GM23338 (cell line): Measurements from ENCODE around the gene BAD. TPM values are rescaled to one million over a fixed set of nuclear protein-coding genes. Genes with fewer than 3 reads are reported as not detected.

Experiments
- ATAC-seq: fragments of 200-7000 bp; cut with Tn5 transposase; 3 replicates; pipeline ENCODE4 v1.9.1; 2020
- DNase-seq: peaks from one replicate; pipeline ENCODE4 v3.0.0-alpha.2; 2015; ENCODE audit warnings: low spot score
- H2AFZ ChIP-seq: fragments of 200-600 bp; sonication (generic); 2 replicates; pipeline ENCODE4 v1.8.0; 2016; ENCODE audit warnings: antibody characterized with exemption, mild to moderate bottlenecking, moderate library complexity
- H3F3A ChIP-seq: fragments of 200-600 bp; sonication (generic); replicated peaks from 2 replicates; pipeline ENCODE4 v1.8.0; 2017; ENCODE audit warnings: antibody characterized with exemption, mixed run types, low read depth
- H3K27ac ChIP-seq: fragments of 200-600 bp; sonication (generic); 2 replicates; pipeline ENCODE4 v1.6.1; 2016; ENCODE audit warnings: low read depth
- H3K27me3 ChIP-seq: fragments of 200-600 bp; sonication (generic); 2 replicates; pipeline ENCODE4 v1.8.0; 2016; ENCODE audit warnings: mild to moderate bottlenecking, mixed run types, moderate library complexity; ENCODE audit not compliant: insufficient read depth
- H3K36me3 ChIP-seq: fragments of 200-600 bp; sonication (generic); 2 replicates; pipeline ENCODE4 v1.8.0; 2016; ENCODE audit warnings: mild to moderate bottlenecking; ENCODE audit not compliant: insufficient read depth
- H3K4me1 ChIP-seq: fragments of 200-600 bp; sonication (generic); 2 replicates; pipeline ENCODE4 v1.8.0; 2016; ENCODE audit warnings: mild to moderate bottlenecking, moderate library complexity; ENCODE audit not compliant: insufficient read depth
- H3K4me2 ChIP-seq: fragments of 200-600 bp; sonication (generic); 2 replicates; pipeline ENCODE4 v1.7.1; 2017; ENCODE audit warnings: mixed run types
- H3K4me3 ChIP-seq: fragments of 200-600 bp; sonication (generic); 2 replicates; pipeline ENCODE4 v1.6.1; 2016; ENCODE audit warnings: mixed run types
- H3K79me2 ChIP-seq: fragments of 200-600 bp; sonication (generic); replicated peaks from 2 replicates; pipeline ENCODE4 v1.8.0; 2017; ENCODE audit warnings: mild to moderate bottlenecking; ENCODE audit not compliant: insufficient read depth
- H3K9me2 ChIP-seq: fragments of 200-600 bp; sonication (generic); 2 replicates; pipeline ENCODE4 v1.8.0; 2017; ENCODE audit not compliant: insufficient read depth
- H4K20me1 ChIP-seq: fragments of 200-600 bp; sonication (generic); replicated peaks from 2 replicates; pipeline ENCODE4 v1.8.0; 2017; ENCODE audit warnings: mild to moderate bottlenecking; ENCODE audit not compliant: insufficient read depth
- H3K27ac Mint-ChIP-seq: 2 replicates; pipeline ENCODE4 v1.8.0; 2020; ENCODE audit warnings: inconsistent platforms, mild to moderate bottlenecking, moderate library complexity, mixed read lengths
- H3K27me3 Mint-ChIP-seq: 3 replicates; pipeline ENCODE4 v1.8.0; 2022; ENCODE audit warnings: low read depth, mild to moderate bottlenecking, moderate library complexity, mixed read lengths, inconsistent platforms; ENCODE audit not compliant: insufficient read depth, poor library complexity
- H3K36me3 Mint-ChIP-seq: 3 replicates; pipeline ENCODE4 v1.8.0; 2021; ENCODE audit warnings: low read depth, mild to moderate bottlenecking, inconsistent platforms, moderate library complexity, mixed read lengths
- H3K4me1 Mint-ChIP-seq: 3 replicates; pipeline ENCODE4 v1.8.0; 2020; ENCODE audit warnings: mild to moderate bottlenecking, inconsistent platforms, mixed read lengths
- H3K4me3 Mint-ChIP-seq: 3 replicates; pipeline ENCODE4 v1.8.0; 2021; ENCODE audit warnings: moderate library complexity, mild to moderate bottlenecking, inconsistent platforms, mixed read lengths
- H3K9me3 Mint-ChIP-seq: 3 replicates; pipeline ENCODE4 v1.8.0; 2020; ENCODE audit warnings: moderate library complexity, mild to moderate bottlenecking, inconsistent platforms, mixed read lengths
- CREB1 ChIP-seq: fragments of 250-450 bp; sonication (Bioruptor Pico); IDR thresholded peaks from 2 replicates; pipeline ENCODE4 v1.5.0; 2020; ENCODE audit warnings: low read depth, mild to moderate bottlenecking, moderate library complexity
- EZH2 ChIP-seq: fragments of 200-600 bp; sonication (generic); IDR thresholded peaks from one replicate; pipeline ENCODE4 v1.8.0; 2017; ENCODE audit warnings: antibody characterized with exemption, mild to moderate bottlenecking, low read depth; ENCODE audit not compliant: unreplicated experiment
- EZH2phosphoT487 ChIP-seq: fragments of 200-600 bp; sonication (generic); IDR thresholded peaks from one replicate; pipeline ENCODE4 v1.8.1; 2018; ENCODE audit warnings: antibody characterized with exemption; ENCODE audit not compliant: unreplicated experiment
- JUNB ChIP-seq: IDR thresholded peaks from one replicate; pipeline ENCODE4 v1.6.1; 2016; ENCODE audit warnings: antibody characterized with exemption; ENCODE audit not compliant: unreplicated experiment
- NANOG ChIP-seq: IDR thresholded peaks from 2 replicates; pipeline ENCODE4 v1.6.1; 2016; ENCODE audit warnings: antibody characterized with exemption, borderline replicate concordance
- POLR2AphosphoS5 ChIP-seq: IDR thresholded peaks from 2 replicates; pipeline ENCODE4 v1.6.1; 2016; ENCODE audit warnings: antibody characterized with exemption, low read depth
- REST ChIP-seq: IDR thresholded peaks from one replicate; pipeline ENCODE4 v1.6.1; 2018; ENCODE audit warnings: antibody characterized with exemption; ENCODE audit not compliant: unreplicated experiment
- ZNF114 ChIP-seq: fragments of 250-450 bp; sonication (Bioruptor Pico); IDR thresholded peaks from 2 replicates; pipeline ENCODE4 v1.5.0; 2020; ENCODE audit warnings: mild to moderate bottlenecking, moderate library complexity
- ZNF331 ChIP-seq: fragments of 250-450 bp; sonication (Bioruptor Pico); IDR thresholded peaks from 2 replicates; pipeline ENCODE4 v1.5.0; 2020; ENCODE audit warnings: low read depth, mild to moderate bottlenecking, moderate library complexity
- polyA plus RNA-seq: library from polyadenylated mRNA; unstranded; fragments of >200 nt; fragmentation: Nextera tagmentation; extraction: Ambion mirVana; gene quantifications from 2 replicates; pipeline ENCODE4 v1.2.1, GENCODE V29; 2016
- total RNA-seq: library from RNA; depleted of rRNA; stranded (reverse); fragments of >200 nt; shearing (Covaris generic); gene quantifications from 2 replicates; pipeline ENCODE4 v1.2.3, GENCODE V29; 2014
- TF ChIP-seq, protein P1 (sequence below): IDR thresholded peaks from 2 replicates; pipeline ENCODE4 v1.6.1; 2016; ENCODE audit warnings: antibody characterized with exemption

BAD gene
- total and polyA plus RNA-seq, 2 experiments from 2014 or later, result 46.3 to 46.4 TPM

GRCh38 chr11:64266339-64266738 lies 18.1 kb downstream of the BAD start:
- no peak overlapping the region; the same call in 2 of the 3 replicates for H3K4me3 Mint-ChIP-seq
- H3K36me3 Mint-ChIP-seq, result peaks cover 52% of the 10 kb centered on the region
- Histone ChIP-seq H3K4me2 (no peak overlapping the region), H3K9me2 (no peaks in the 10 kb centered on the region), H4K20me1 (no peaks in the 10 kb centered on the region), H3K27me3 (no peaks in the 10 kb centered on the region), H2AFZ (no peak overlapping the region), H3K36me3 (no peaks in the 10 kb centered on the region; the same call in 1 of the 2 replicates), H3K27ac (no peak overlapping the region), H3F3A (peaks cover 25% of the 10 kb centered on the region), H3K4me1 (0 out of 2 replicates have a peak, but pooled peaks cover 8% of the 10 kb centered on the region), H3K79me2 (no peaks in the 10 kb centered on the region), H3K4me3 (no peak overlapping the region)
- H3K4me1 Mint-ChIP-seq, result peaks cover 19% of the 10 kb centered on the region
- H3K9me3 Mint-ChIP-seq, result peaks cover 3% of the 10 kb centered on the region; the same call in 2 of the 3 replicates
- DNase-seq (no peak), ATAC-seq (no peak)
- peaks cover 20% of the 10 kb centered on the region for H3K27me3 Mint-ChIP-seq
- no peak for TF ChIP-seq JUNB
- no peak for TF ChIP-seq POLR2AphosphoS5
- TF ChIP-seq ZNF114 (CRISPR knock-in tag), result no peak
- no peak for TF ChIP-seq REST
- TF ChIP-seq NANOG, result no peak
- TF ChIP-seq ZNF331 (CRISPR knock-in tag), result no peak
- no peak for TF ChIP-seq EZH2
- H3K27ac Mint-ChIP-seq, result no peak overlapping the region

GRCh38 chr11:64265176-64266160 lies 19.0 kb downstream of the BAD start:
- ATAC-seq (no peak), DNase-seq (no peak)
- no peaks in the 10 kb centered on the region for H3K79me2 ChIP-seq
- no peaks in the 10 kb centered on the region for H3K27me3 ChIP-seq
- no peak overlapping the region for H3K4me3 ChIP-seq
- H3K9me2 ChIP-seq, result no peaks in the 10 kb centered on the region
- Mint-ChIP-seq H3K36me3 (peaks cover 59% of the 10 kb centered on the region), H3K9me3 (peaks cover 3% of the 10 kb centered on the region; the same call in 2 of the 3 replicates), H3K27me3 (peaks cover 16% of the 10 kb centered on the region), H3K4me3 (no peak overlapping the region), H3K27ac (no peak overlapping the region), H3K4me1 (peaks cover 19% of the 10 kb centered on the region)
- 0 out of 2 replicates have a peak, but pooled peaks cover 8% of the 10 kb centered on the region for H3K4me1 ChIP-seq
- no peaks in the 10 kb centered on the region for H4K20me1 ChIP-seq
- H2AFZ ChIP-seq, result no peak overlapping the region
- no peaks in the 10 kb centered on the region; the same call in none of the 2 replicates for H3K36me3 ChIP-seq
- peaks cover 23% of the 10 kb centered on the region for H3F3A ChIP-seq
- no peak overlapping the region for H3K27ac ChIP-seq
- H3K4me2 ChIP-seq, result no peak overlapping the region
- TF ChIP-seq CREB1 (CRISPR knock-in tag) (no peak), EZH2phosphoT487 (no peak), ZNF114 (CRISPR knock-in tag) (no peak), JUNB (no peak), EZH2 (no peak), NANOG (no peak), ZNF331 (CRISPR knock-in tag) (no peak), POLR2AphosphoS5 (no peak)
- TF ChIP-seq, protein P1, sequence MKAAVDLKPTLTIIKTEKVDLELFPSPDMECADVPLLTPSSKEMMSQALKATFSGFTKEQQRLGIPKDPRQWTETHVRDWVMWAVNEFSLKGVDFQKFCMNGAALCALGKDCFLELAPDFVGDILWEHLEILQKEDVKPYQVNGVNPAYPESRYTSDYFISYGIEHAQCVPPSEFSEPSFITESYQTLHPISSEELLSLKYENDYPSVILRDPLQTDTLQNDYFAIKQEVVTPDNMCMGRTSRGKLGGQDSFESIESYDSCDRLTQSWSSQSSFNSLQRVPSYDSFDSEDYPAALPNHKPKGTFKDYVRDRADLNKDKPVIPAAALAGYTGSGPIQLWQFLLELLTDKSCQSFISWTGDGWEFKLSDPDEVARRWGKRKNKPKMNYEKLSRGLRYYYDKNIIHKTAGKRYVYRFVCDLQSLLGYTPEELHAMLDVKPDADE, result no peak
